ENCODE results near the gene STRN.
"Not testable (repeated sequence)": the region's sequence is repeated elsewhere in the genome, so short reads cannot be mapped to it uniquely, and the experiment has no call there.

The STRN gene

GRCh38 chr2:36824683-36825082 lies 141.7 kb downstream of the STRN start:
- DNase-seq = not testable (repeated sequence)

GRCh38 chr2:36824273-36824672 lies 142.1 kb downstream of the STRN start:
- no peak for DNase-seq

GRCh38 chr2:36823862-36824261 lies 142.5 kb downstream of the STRN start:
- DNase-seq = no peak

- no peak for DNase-seq
These were observed 145.3 kb downstream of the STRN start for GRCh38 chr2:36820942-36821605.

- DNase-seq = no peak
These were observed 147.1 kb downstream of the STRN start for GRCh38 chr2:36819095-36819711.

GRCh38 chr2:36818542-36818941 lies 147.8 kb downstream of the STRN start:
- DNase-seq = no peak

- DNase-seq = no peak
These were observed 154.1 kb downstream of the STRN start for GRCh38 chr2:36812196-36812595.

GRCh38 chr2:36811071-36811470 lies 155.3 kb downstream of the STRN start:
- no peak for DNase-seq

- no peak for DNase-seq
These were observed 157.3 kb downstream of the STRN start for GRCh38 chr2:36809069-36809445.

- DNase-seq = no peak
These were observed 157.8 kb downstream of the STRN start for GRCh38 chr2:36808386-36809068.

GRCh38 chr2:36807223-36807886 lies 159.0 kb downstream of the STRN start:
- no peak for DNase-seq

GRCh38 chr2:36805635-36806224 lies 160.6 kb downstream of the STRN start:
- DNase-seq = no peak

GRCh38 chr2:36802952-36803351 lies 163.4 kb downstream of the STRN start:
- DNase-seq = no peak

- DNase-seq = no peak
These were observed 165.2 kb downstream of the STRN start for GRCh38 chr2:36801088-36801487.

GRCh38 chr2:36800381-36800780 lies 166.0 kb downstream of the STRN start:
- DNase-seq = no peak

GRCh38 chr2:36798724-36799123 lies 167.6 kb downstream of the STRN start:
- DNase-seq = no peak

GRCh38 chr2:36797324-36798070 lies 168.8 kb downstream of the STRN start:
- no peak for DNase-seq

Measured in inflammatory macrophage treated with lipopolysaccharide for 4 hours (primary cell).